Right atrium auricular region (tissue), 2 donors: Measurements from ENCODE around the gene FAM162A. TPM values are rescaled to one million over a fixed set of nuclear protein-coding genes. Genes with fewer than 3 reads are reported as not detected.

ENCODE experiments used
- DNase-seq: peaks from one replicate; pipeline ENCODE4 v3.0.0-alpha.2; 2019; ENCODE audit warnings: low spot score
- H3K27ac ChIP-seq, 2 donors: fragments of 200-600 bp; sonication (generic); 1 replicate in 1 of 2; 2 replicates in 1 of 2; pipeline ENCODE4 v1.5.1; 2016 to 2019
- H3K27me3 ChIP-seq, 2 donors: fragments of 200-600 bp; sonication (generic); one replicate each; pipeline versions ENCODE4 v1.5.1 to v1.6.0; 2017 to 2019
- H3K36me3 ChIP-seq: fragments of 200-600 bp; sonication (generic); one replicate; pipeline ENCODE4 v1.5.1; 2016
- H3K4me1 ChIP-seq, 2 donors: fragments of 200-600 bp; sonication (generic); one replicate each; pipeline versions ENCODE4 v1.5.1 to v1.6.0; 2017 to 2019
- H3K4me3 ChIP-seq, 2 donors: fragments of 200-600 bp; sonication (generic); 1 replicate in 1 of 2; 2 replicates in 1 of 2; pipeline ENCODE4 v1.5.1; 2017 to 2019; ENCODE audit warnings: mild to moderate bottlenecking in 1 of 2, moderate library complexity in 1 of 2
- H3K9me3 ChIP-seq, 2 donors: fragments of 200-600 bp; sonication (generic); one replicate each; pipeline ENCODE4 v1.5.1; 2019
- total RNA-seq, 2 donors: library from RNA; depleted of rRNA; stranded (reverse); fragments of >200 nt; gene quantifications; one replicate each; pipeline ENCODE4 v1.1.0, GENCODE V29; 2016
- TF ChIP-seq, protein P1 (sequence below), 2 donors: fragments of 200-600 bp; sonication (generic); IDR thresholded peaks; one replicate each; pipeline ENCODE4 v1.5.1; 2019; ENCODE audit warnings: antibody characterized with exemption in 2 of 2

The FAM162A gene, protein sequence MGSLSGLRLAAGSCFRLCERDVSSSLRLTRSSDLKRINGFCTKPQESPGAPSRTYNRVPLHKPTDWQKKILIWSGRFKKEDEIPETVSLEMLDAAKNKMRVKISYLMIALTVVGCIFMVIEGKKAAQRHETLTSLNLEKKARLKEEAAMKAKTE
- total RNA-seq: 10 to 100 TPM; 55.3 to 88.4 TPM

DNA sequence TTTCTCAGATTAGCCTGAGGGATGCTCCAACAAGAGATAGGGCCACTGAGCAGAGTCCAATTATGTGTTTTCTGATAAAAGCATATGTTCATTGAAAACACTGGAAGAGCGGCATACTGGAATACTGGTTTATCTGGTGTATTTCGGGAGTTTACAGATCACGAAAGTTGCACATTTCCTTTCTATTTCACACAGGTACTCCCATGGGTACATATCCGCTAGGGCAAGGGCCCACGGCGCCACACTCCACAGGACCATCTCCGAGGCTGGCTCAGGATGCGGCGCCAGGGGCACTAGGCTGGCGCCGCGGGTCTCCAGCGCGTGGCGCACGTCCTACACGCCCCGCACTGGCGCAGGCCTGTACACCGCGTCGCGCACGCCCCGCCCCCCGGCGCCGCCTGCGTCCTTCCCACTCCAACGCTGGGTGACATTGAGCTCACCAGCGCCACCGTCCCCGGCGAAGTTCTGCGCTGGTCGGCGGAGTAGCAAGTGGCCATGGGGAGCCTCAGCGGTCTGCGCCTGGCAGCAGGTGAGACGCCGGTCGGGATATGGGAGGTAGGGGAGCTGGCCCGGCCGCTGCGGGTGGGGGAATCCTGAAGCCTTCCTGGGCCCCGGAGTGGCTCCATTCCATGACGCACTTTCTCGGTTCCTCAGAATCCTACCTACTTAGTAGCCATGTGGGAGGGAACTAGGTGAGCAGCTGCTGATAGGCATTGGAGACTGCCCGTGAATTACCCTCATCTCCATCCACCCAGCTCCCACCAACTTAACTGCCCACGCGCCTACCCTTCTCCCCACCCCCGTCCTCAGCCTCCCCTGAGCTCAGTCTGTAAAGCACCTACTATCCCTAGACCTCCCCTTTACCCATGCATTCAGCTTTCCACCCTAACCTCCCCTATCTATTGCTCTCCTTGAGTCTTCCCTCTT is at the start of gene FAM162A:
TSS of gene FAM162A (plus strand) at position 412 of the 927 bp plus-strand sequence. CDS start at position 496, 84 bp downstream.
- no peaks in the 10 kb centered on the region for H3K27me3 ChIP-seq
- peak within 1 kb of the TSS; percentile 90 to 95 for H3K27ac ChIP-seq
- H3K9me3 ChIP-seq: no peaks in the 10 kb centered on the region
- peak within 1 kb of the TSS; percentile 89 to 91 for H3K4me3 ChIP-seq
- peaks cover 0 to 19% of the 10 kb centered on the region in 2 donors for H3K4me1 ChIP-seq
- TF ChIP-seq, protein P1, sequence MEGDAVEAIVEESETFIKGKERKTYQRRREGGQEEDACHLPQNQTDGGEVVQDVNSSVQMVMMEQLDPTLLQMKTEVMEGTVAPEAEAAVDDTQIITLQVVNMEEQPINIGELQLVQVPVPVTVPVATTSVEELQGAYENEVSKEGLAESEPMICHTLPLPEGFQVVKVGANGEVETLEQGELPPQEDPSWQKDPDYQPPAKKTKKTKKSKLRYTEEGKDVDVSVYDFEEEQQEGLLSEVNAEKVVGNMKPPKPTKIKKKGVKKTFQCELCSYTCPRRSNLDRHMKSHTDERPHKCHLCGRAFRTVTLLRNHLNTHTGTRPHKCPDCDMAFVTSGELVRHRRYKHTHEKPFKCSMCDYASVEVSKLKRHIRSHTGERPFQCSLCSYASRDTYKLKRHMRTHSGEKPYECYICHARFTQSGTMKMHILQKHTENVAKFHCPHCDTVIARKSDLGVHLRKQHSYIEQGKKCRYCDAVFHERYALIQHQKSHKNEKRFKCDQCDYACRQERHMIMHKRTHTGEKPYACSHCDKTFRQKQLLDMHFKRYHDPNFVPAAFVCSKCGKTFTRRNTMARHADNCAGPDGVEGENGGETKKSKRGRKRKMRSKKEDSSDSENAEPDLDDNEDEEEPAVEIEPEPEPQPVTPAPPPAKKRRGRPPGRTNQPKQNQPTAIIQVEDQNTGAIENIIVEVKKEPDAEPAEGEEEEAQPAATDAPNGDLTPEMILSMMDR (IDR thresholded peaks at IDR 0.05): peak; percentile 63 to 79
- no peaks in the 10 kb centered on the region for H3K36me3 ChIP-seq
- DNase-seq: peak; percentile 92

DNA sequence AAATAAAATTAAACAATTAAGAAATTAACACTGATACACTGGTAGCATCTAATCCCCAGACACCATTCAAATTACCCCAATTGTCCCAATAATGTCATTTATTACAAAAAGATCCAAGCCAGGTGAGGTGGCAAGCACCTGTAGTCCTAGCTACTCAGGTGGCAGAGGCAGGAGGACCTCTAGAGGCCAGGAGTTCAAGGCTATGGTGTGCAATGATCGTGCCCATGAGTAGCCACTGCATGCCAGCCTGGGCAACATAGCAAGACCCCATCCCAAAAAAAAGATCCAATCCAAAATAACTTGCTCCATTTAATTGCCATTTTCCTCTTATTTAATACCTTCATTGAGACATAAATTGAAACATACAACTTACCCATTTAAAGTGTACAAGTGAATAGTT is 41.2 kb upstream of the FAM162A start:
- no peaks in the 10 kb centered on the region for H3K27me3 ChIP-seq
- DNase-seq: no peak
- H3K36me3 ChIP-seq: no peaks in the 10 kb centered on the region
- no peaks in the 10 kb centered on the region for H3K9me3 ChIP-seq
- TF ChIP-seq, protein P1 (IDR thresholded peaks at IDR 0.05): no peak
- no peak overlapping the region for H3K27ac ChIP-seq
- H3K4me3 ChIP-seq: no peak overlapping the region
- H3K4me1 ChIP-seq: no peaks in the 10 kb centered on the region

DNA sequence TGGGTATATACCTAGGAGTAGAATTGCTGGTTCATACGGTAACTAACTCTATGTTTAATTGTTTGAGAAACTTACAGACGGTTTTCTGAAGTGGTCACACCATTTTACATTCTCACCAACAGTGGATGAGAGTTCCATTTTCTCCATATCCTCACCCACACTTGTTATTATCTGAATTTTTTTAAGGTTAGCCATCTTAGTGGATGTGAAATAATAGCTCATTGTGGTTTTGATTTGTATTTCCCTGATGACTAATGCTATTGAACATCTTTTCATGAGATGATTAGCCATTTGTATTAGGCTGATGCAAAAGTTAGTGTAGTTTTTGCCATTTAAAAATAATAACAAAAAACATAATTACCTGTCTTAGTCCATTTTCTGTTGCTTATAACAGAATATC is 40.3 kb upstream of the FAM162A start:
- TF ChIP-seq, protein P1 (IDR thresholded peaks at IDR 0.05): no peak
- H3K27ac ChIP-seq: no peak overlapping the region
- no peak overlapping the region for H3K4me3 ChIP-seq
- H3K4me1 ChIP-seq: no peaks in the 10 kb centered on the region
- no peak for DNase-seq
- no peaks in the 10 kb centered on the region for H3K27me3 ChIP-seq
- H3K9me3 ChIP-seq: no peaks in the 10 kb centered on the region
- no peaks in the 10 kb centered on the region for H3K36me3 ChIP-seq

DNA sequence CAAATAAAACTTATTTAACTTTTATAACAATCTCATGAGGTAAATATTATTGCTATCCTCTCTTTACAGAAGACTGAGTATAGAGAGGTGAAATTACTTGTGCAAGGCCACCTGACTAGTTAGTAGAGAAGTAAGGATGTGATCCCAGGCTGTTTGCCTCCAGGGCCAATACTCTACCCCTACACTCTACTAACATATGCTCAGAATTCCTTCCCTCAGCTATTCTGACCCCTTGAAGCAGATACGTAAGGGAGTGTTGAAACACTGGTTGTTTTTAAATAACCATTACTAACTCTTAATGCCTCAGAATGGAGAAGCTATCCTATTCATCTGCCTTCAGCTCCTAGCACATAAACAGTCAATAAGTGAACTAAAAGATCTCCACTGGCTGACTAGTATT is 34.8 kb upstream of the FAM162A start:
- Histone ChIP-seq H3K4me3 (no peak overlapping the region), H3K9me3 (no peaks in the 10 kb centered on the region), H3K27ac (no peak overlapping the region), H3K27me3 (no peaks in the 10 kb centered on the region), H3K4me1 (no peaks in the 10 kb centered on the region), H3K36me3 (no peaks in the 10 kb centered on the region)
- TF ChIP-seq, protein P1 (IDR thresholded peaks at IDR 0.05): no peak
- no peak for DNase-seq

DNA sequence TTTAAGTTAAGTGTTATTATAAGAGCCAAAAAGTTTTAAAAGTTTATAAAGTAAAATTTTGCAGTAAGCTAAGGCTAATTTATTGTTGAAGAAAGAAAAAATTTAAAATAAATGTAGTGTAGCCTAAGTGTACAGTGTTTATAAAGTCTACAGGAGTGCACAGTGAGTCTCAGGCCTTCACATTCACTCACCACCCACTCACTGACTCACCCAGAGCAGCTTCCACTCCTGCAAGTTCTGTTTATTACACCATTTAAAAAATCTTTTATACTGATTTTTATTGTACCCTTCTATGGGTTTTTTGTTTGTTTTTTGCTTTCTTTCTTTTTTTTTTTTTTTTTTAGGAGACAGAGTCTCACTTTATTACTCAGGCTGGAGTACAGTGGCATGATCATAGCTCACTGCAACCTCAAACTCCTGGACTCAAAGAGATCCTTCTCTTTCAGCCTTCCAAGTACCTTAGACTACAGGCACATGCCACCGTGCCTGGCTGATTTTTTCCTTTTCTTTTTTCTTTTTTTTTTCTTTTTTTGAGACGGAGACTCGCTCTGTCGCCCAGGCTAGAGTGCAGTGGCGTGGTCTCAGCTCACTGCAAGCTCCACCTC is 33.1 kb upstream of the FAM162A start:
- no peak for DNase-seq
- H3K4me1 ChIP-seq: no peaks in the 10 kb centered on the region
- no peak overlapping the region for H3K27ac ChIP-seq
- TF ChIP-seq, protein P1 (IDR thresholded peaks at IDR 0.05): no peak
- no peaks in the 10 kb centered on the region for H3K36me3 ChIP-seq
- no peaks in the 10 kb centered on the region for H3K9me3 ChIP-seq
- H3K27me3 ChIP-seq: no peaks in the 10 kb centered on the region
- no peak overlapping the region for H3K4me3 ChIP-seq
